Parathyroid adenoma (tissue), 2 donors: ENCODE measurements around the gene POLN.

Experiments
- H2AFZ ChIP-seq: fragments of 300-600 bp; sonication (generic); one replicate; pipeline ENCODE4 v1.7.0; 2017; ENCODE audit warnings: antibody characterized with exemption, mild to moderate bottlenecking
- H3K27ac ChIP-seq: fragments of 300-600 bp; sonication (generic); one replicate; pipeline ENCODE4 v1.7.0; 2017
- H3K27me3 ChIP-seq: fragments of 300-600 bp; sonication (generic); one replicate; pipeline ENCODE4 v1.7.0; 2017; ENCODE audit warnings: low read length; ENCODE audit not compliant: control insufficient read depth, insufficient read depth
- H3K36me3 ChIP-seq: fragments of 300-600 bp; sonication (generic); one replicate; pipeline ENCODE4 v1.7.0; 2017; ENCODE audit warnings: low read length; ENCODE audit not compliant: control insufficient read depth, insufficient read depth
- H3K4me1 ChIP-seq: fragments of 300-600 bp; sonication (generic); one replicate; pipeline ENCODE4 v1.7.0; 2017; ENCODE audit warnings: control low read depth
- H3K4me2 ChIP-seq: fragments of 300-600 bp; sonication (generic); one replicate; pipeline ENCODE4 v1.7.0; 2017; ENCODE audit warnings: low read length
- H3K4me3 ChIP-seq: fragments of 300-600 bp; sonication (generic); one replicate; pipeline ENCODE4 v1.7.0; 2017; ENCODE audit warnings: low read depth, low read length
- H3K79me2 ChIP-seq: fragments of 300-600 bp; sonication (generic); one replicate; pipeline ENCODE4 v1.7.0; 2017; ENCODE audit warnings: control low read depth
- H3K9ac ChIP-seq: fragments of 300-600 bp; sonication (generic); one replicate; pipeline ENCODE4 v1.7.0; 2017; ENCODE audit warnings: mild to moderate bottlenecking
- H3K9me3 ChIP-seq: fragments of 300-600 bp; sonication (generic); one replicate; pipeline ENCODE4 v1.7.0; 2017; ENCODE audit warnings: low read length; ENCODE audit not compliant: control insufficient read depth
- CTCF ChIP-seq: fragments of 300-600 bp; sonication (generic); IDR thresholded peaks from one replicate; pipeline ENCODE4 v1.7.0; 2017; ENCODE audit warnings: antibody characterized with exemption, mild to moderate bottlenecking
- donor health status: primary hyperparathyroidism.

POLN gene

DNA sequence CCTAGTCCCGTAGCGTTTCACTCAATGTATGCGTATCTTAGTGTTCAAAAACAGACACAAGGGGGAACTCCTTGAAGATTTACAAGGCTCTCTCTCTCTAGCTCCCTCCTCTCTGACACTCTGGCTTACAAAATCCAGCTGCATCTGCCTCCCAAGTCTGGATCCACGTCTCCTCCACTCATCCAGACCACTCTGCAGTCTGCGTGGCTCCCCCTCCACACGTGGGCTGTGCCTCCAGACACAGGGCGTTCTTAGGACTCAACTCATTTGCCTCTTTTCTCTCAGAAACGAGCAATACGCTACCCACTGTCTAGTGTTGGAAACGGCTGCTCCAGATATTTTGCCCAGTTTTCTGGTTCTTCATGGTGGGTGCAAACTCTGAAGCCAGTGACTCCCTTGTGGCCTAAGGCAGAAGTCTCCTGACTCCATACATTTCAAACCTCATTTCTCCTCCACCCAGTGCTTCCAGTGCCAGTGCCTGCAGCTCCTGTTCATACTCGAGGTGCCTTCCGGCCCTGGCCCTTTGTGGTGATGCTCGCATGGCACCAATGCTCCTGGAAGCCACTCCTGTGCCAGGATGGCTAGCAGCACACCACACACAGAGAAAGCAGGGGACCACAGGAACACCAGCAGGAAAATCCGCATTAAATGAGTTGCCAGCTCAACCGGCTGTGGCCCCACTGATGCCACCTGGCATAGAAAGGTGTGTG, 158.7 kb downstream of the POLN start:
- no peak for TF ChIP-seq CTCF
- no peaks in the 10 kb centered on the region for H3K9me3 ChIP-seq
- no peak overlapping the region for H3K27ac ChIP-seq
- no peak overlapping the region for H2AFZ ChIP-seq
- no peaks in the 10 kb centered on the region for H3K36me3 ChIP-seq
- no peak overlapping the region for H3K4me2 ChIP-seq
- no peaks in the 10 kb centered on the region for H3K4me1 ChIP-seq
- no peak overlapping the region for H3K9ac ChIP-seq
- H3K79me2 ChIP-seq = no peaks in the 10 kb centered on the region
- no peaks in the 10 kb centered on the region for H3K27me3 ChIP-seq
- H3K4me3 ChIP-seq = no peak overlapping the region

DNA sequence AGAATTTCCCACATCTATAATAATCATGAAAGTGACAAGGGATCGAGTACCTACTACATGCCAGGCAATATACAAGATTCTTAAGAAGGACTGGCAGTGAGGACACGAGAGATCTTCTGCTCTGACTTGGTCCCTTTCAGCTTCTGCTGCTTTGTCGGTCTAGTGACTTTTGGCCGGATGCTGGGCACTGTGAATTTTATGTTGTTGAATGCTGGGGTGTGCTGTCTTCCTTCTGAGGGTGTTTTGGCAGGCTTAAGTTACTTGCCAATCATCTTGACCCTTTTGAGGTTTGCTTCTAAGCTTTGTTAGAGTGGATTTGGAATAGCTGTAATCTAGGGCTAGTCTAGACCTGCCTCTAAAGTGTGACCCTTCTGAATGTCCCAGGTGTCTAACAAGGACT, 159.3 kb downstream of the POLN start:
- H3K4me1 ChIP-seq = no peaks in the 10 kb centered on the region
- H3K27me3 ChIP-seq = no peaks in the 10 kb centered on the region
- TF ChIP-seq CTCF = no peak
- no peak overlapping the region for H3K4me2 ChIP-seq
- H3K4me3 ChIP-seq = no peak overlapping the region
- no peak overlapping the region for H3K9ac ChIP-seq
- no peaks in the 10 kb centered on the region for H3K9me3 ChIP-seq
- H2AFZ ChIP-seq = no peak overlapping the region
- H3K79me2 ChIP-seq = no peaks in the 10 kb centered on the region
- no peak overlapping the region for H3K27ac ChIP-seq
- H3K36me3 ChIP-seq = no peaks in the 10 kb centered on the region

DNA sequence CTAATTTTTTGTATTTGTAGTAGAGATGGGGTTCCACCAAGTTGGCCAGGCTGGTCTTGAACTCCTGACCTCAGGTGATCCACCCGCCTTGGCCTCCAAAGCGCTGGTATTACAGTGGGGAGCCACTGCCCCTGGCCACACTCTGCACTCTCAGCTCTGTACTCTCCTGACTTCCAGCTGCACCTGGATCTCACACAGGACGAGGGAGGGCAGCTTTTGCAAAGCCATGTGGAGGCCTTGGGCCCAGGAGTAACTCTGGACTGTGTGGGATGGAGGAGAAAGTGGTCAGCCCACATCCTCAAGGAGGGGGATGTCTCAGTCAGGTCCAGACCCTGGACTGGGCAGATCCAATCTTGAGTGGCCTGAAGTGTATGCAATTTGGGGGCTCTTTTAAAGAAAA, 159.8 kb downstream of the POLN start:
- TF ChIP-seq CTCF = no peak
- H3K27me3 ChIP-seq = no peaks in the 10 kb centered on the region
- H3K36me3 ChIP-seq = no peaks in the 10 kb centered on the region
- H3K4me2 ChIP-seq = no peak overlapping the region
- H3K4me3 ChIP-seq = no peak overlapping the region
- no peaks in the 10 kb centered on the region for H3K79me2 ChIP-seq
- no peak overlapping the region for H3K27ac ChIP-seq
- no peak overlapping the region for H3K9ac ChIP-seq
- no peaks in the 10 kb centered on the region for H3K4me1 ChIP-seq
- no peak overlapping the region for H2AFZ ChIP-seq
- H3K9me3 ChIP-seq = no peaks in the 10 kb centered on the region

DNA sequence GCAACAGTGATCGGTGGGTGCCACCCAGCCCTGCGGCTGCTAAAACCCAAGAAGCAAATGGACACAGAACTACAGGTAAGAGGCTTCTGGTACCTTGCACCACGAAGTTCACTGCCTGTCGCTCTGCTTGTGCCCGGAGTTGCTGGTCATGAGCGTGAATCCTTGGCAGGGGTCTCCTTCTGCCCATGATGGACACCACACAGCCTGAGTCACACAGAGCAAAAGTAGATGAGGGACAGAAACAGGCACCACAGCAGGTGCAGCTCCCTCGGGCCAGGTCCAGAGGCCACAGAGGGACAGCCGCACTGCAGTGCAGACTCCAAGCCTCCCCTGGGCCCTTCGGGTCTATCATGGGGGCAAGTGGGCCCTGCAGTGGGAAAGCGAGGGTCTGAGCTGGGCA, 160.4 kb downstream of the POLN start:
- H3K4me3 ChIP-seq = no peak overlapping the region
- H3K27me3 ChIP-seq = no peaks in the 10 kb centered on the region
- H3K4me1 ChIP-seq = no peaks in the 10 kb centered on the region
- no peaks in the 10 kb centered on the region for H3K9me3 ChIP-seq
- no peak overlapping the region for H3K27ac ChIP-seq
- no peak for TF ChIP-seq CTCF
- no peak overlapping the region for H3K9ac ChIP-seq
- H3K4me2 ChIP-seq = no peak overlapping the region
- H2AFZ ChIP-seq = no peak overlapping the region
- no peaks in the 10 kb centered on the region for H3K36me3 ChIP-seq
- no peaks in the 10 kb centered on the region for H3K79me2 ChIP-seq
